GM18505 (cell line): ENCODE results near the gene SLC27A4.

Source experiments
- ATAC-seq: cut with Tn5 transposase; IDR thresholded peaks from one replicate; pipeline ENCODE4 v1.9.1; 2021; ENCODE audit not compliant: unreplicated experiment
- POLR2A ChIP-seq: IDR thresholded peaks from 4 replicates; pipeline ENCODE4 v1.6.1; 2011; ENCODE audit warnings: borderline replicate concordance; ENCODE audit not compliant: insufficient read depth, insufficient read length; ENCODE audit errors: extremely low read depth

Gene SLC27A4

DNA sequence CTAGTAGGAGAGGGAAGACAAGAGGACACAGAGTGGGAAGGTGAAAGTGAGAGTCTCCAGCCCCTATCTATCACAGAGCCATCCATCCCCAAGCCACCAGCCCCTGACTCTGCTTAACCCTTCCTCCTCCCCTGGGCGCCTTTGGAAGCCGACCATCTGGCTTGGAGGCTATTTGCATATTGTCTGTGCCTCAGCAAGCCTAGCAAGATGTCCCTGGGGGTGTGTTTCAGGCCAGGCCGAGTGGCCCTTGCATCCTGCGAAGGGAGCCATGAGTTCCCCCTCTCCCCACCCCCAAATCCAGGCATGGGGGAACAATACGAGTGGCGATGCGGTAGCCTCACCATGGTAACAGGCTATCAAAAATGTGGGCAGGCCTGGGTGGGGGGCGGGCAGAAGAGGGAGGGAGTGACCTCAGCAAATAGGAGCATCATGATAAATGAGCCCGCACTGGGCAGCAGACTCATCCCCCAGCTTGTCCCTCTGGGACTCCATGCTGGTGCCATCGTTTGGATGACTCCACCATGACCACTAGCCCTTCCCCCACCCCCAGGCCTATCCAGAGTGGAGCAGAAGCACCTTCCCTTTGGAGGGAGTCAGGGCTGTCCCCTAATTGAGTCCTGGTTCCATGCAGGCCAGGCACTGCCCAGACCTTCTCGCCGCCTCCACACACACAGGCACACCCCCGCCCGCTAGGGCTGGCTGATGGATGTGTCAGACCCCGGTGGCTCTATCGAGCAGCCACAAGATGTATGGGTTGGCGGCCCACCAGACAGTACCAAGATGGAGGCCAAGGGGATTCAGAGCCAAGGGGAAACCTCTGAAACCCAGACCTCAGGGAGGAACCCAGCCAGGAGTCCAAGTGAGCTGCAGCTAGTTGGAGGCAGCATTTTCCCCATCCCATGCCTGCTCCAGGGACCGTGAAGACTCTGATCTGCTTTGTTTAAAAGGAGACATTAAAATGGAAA, 45.5 kb downstream of the SLC27A4 start:
- ATAC-seq: no peak
- no peak for TF ChIP-seq POLR2A

DNA sequence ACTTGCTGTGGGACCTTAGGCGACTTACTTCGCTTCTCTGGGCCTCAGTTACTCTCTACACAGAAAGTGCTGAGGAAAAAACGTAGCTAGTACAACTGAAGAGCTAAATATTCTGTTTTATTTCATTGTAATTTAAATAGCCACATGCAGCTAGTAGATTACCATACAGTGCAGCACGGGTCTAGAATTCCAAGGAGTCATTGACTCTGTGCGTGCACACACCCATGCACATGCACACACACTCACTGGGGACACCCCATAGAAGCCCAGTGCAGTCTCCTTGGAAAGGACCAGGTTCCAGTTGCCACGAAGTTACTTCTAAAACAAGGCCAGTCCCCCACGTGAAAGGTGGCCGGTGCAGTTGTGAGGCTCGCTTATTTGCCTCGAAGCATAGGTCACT, 47.8 kb downstream of the SLC27A4 start:
- no peak for TF ChIP-seq POLR2A
- no peak for ATAC-seq

DNA sequence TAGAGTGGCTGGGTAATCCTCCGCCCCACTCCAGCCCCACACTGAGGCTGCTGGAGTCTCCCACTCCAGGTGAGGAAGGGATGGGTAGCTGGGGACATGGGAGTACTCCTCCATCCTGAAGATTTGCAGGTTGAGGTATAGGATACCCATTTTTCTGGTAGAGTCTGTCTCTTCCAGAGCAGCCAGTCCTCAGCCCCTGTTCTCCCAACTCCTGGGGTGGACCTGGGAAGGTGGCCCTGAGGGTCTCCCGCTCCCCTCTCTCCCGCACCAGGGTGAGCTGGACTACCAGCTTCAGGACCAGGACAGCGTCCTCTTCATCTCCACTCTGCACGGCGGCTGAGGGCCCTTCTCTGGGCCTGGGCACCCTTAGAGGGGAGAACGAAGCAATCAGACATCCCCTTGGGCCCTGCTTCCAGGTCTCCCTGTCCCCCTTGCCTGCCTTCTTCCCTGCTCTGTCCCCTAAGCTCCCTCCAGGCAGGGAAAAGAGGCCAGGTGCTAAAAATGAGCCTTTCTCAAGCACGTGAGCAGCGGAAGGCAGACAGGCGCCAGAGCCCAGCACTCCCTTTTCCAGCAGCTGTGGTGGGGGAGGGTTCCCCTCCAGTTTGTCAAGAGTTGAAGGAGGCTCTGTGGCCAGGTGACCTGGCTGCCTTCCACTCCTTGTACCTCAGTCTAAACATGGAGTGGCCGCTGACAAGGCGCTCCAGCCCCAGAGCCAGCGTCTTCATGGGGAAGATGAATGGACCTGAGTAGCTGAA, 49.2 kb downstream of the SLC27A4 start:
- TF ChIP-seq POLR2A: no peak
- ATAC-seq: no peak

DNA sequence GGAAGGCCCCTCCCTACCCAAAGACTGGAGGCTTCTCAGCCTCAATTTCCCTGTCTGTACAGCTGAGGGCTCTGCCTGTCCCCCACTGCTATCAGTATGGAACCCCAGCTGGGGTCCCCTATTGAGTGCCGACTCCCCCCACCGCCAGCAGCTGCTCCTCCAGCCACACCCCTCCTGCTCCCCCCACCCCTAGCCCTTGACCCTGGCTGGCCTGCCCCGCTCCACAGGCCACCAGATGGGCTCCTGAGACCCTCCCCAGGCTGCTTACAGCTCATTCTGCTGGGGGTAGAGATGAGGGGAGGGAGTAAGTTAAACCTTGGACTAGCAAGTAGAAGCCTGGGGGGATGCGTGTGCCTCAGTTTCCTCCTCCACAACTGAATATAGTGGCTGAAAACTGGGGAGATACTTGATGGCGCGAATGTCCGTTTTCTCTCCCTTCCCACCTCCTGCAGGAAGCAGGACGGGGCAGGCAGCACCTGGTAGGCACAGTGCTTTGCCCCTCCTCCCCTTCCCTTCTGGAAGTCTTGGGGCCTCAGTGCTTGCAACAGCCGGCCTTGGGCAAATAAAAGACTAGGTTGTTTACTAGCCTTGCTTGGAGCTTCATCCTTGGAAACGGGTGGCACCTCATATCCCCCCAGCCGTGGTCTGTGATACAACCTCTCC, 50.0 kb downstream of the SLC27A4 start:
- TF ChIP-seq POLR2A: no peak
- no peak for ATAC-seq

DNA sequence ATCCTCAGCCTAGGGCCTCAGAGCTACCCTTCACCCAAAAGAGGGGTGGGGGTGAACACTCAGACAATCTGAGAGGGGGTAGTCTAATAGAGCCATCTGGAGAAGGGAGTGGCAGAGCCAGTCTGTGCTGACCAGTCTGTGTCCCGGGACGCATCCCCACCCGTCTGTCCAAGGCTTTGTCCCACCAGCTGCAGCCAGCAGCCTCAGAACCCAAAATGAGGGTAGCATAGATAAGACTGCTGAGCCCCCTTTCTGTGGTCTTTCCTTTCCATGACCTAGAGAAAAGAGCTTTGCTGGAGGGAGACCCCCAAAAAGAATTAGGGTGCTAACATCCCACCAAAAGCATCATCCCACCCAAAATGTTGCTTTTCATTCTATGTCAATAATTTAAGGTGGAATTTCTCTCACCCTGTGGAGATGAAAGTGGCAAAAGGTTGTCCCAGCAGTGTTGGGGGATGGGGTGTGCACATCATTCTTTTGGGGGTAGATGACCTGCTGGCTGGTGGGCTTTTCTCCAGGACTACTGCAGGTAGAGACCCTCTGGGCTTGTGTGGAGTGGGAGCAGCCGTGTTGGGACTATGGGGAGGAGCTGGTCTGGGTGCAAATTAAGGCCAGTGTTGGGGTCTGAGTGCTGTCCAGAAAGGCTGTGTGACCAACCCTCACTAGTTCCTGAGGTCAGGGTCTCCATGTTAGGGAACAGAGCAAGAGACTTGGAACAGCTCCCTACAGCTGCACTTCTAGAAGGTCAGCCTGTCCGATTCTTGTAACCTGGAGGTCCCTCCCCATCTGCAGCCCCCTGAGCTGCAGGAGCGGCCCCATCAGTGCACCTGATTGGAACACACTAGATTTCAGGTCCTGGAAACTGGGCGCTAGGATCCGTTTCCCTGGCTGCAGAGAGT, 50.7 kb downstream of the SLC27A4 start:
- no peak for ATAC-seq
- TF ChIP-seq POLR2A: no peak

DNA sequence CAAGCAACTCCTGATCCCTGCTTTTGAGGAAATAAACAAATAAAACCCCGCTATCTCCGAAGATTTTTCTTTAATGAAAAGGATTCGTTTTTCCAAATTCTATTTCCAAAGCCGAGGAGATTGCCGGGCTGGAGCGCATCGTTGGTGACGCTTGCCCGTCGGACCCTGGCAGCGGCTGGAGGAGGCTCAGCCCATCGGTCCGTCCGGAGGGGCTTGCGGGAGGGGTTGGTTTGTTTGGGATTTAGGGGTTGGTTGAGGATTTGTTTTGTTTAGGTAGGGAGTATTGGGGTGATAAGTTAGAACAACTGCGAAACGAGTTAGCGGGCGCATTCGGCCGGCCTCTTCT, 51.6 kb downstream of the SLC27A4 start:
- no peak for TF ChIP-seq POLR2A
- no peak for ATAC-seq

DNA sequence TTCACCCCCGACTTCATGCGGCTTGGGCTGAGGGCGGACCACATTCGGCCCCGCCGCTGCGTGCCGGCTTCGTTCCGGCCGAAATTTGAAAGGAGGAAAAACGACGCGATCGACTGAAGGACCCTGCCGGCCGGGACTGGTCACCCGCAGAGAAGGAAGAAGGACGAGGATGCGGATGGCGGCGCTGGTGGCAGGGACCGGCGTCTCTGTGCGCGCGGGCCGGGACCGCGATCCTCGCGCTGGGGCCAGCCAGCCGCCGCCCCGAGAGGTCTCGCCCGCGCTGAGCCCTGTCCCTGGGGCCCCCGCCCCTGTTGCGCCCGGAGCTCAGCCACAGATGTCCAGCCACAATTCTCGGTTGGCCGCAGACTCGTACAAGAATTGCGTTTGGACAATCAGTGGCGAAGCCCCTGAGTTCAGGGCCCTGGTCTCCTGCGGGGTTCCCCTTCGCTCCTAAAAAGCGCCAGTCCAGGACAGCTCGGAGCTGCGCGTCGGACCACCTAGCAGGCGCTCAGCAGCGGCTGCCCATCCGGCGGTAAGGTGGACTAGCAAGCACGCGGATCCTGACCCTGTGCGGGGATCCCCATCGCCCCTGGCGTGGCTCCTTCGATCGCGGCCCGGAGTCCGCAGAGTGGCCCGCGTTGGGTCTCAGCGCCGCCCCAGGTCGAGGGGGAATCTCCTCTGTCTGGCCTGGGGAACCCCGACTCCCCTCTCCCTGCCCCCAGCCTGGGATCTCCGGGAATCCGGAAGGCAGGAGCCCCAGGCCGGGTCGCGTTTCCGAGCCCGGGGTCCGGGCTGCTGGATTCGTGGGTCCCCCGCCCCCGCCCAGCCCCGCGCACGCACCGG, 52.2 kb downstream of the SLC27A4 start:
- TF ChIP-seq POLR2A: no peak
- no peak for ATAC-seq

DNA sequence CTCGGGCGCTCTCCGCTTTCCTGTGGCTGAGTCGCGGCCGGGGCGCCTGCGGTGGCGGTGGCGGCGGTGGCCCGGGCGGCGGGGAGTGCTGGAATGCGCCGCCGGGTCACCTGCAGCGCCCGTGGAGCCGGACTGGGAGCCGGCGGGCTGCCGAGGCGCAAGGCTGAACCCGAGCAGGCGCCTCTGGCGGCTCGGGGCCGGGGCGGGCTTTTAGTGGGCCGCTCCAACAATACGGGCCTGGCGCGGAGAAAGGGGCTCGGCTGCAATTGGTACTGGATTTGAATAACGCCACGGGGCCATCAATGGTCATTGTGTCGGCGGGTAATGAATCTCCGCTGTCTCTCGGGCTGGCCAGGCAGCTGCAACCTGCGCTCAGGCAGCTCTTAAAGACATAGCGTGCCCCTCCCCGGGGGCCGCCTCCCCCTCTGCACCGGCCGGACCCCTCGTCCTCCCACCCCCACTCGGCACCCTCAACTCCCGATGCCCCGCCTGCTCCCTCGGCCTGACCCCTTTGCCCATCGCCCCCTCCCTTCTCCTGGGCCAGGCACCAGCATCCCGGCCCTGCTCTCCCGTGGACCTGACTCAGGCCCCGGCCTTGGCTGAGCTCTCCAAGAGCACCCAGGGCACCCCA, 52.9 kb downstream of the SLC27A4 start:
- no peak for ATAC-seq
- no peak for TF ChIP-seq POLR2A

DNA sequence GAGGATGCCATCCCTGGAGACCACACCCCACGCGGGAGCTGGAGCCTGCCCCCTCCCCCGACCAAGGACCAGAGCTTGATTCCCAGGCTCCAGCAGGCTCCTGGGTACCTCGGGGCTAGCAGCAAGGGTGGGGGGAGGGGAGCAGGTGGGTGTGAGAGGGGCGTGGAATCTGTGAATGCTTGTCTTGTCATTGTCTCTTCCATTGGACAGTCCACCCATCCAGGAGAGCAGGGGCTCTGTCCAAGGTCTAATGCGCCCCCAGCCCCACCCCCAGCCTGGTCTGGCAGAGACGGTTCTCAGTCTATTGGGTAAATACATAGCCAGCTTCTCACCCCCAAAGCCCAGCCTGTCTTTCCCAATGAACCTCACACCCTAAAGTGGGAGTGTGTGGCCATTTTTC, 53.6 kb downstream of the SLC27A4 start:
- no peak for ATAC-seq
- TF ChIP-seq POLR2A: no peak

DNA sequence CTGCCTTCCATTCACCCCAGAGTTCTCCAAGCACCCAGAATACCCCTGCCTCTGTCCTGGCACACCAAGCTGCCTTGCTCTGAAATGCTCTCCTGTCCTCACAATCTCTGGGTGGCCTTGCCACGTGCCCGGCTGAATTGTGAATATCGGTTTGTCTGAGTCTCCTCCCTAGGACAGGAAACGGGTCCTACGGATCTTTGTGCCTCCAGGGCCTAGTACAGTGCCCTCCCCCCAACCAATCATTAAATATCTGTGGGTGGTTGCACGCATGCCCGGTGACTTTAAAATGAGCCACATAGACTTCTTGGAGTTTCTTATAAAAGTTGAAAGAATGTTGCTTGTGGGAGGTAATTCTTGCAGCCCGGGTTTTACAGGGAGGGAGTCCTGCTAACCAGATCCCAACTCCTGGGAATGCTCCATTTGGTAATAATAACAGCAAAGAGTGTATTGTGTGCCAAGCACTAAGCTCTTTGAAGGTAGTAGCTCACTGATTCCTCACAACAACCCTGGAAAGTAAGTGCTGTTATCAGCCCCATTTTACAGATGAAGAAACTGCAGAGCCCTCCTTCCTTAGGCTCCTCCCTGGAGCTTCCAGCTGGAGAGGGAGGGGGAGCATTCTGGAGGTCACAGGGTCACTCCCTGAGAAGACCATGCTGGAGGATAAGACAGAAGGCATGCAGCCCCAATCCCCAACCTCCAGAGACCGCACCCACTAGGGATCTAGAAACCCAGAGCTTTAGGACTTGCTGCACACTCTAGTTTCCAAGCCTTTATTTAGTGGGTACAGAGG, 54.2 kb downstream of the SLC27A4 start:
- TF ChIP-seq POLR2A: no peak
- no peak for ATAC-seq
